ENCODE results near the gene JADE1. TPM values are rescaled to one million over a fixed set of nuclear protein-coding genes. Genes with fewer than 3 reads are reported as not detected.

JADE1 gene
- total and polyA plus RNA-seq, 8 donors: 21.9 to 92.1 (median 35.3) TPM

DNA sequence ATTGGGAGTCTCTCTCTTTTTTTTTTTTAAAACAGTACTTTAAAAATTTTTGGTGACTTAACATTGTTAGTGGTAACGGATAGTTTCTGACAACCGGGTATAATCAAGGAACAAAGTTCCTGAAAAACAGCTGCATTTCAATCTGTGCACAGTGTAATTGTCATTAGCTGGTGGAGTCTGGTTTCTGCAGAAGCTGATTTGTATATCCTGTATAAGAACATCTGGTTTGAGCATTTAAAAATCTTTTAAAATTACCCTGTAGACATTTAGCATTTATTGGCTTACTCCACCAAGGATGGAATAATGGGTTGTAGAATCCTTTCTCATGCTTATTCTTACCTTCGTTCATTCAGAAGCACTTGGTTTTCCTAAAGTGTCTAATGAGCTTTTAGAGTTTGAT lies 11.2 kb downstream of the JADE1 start:
- intact Hi-C loops (cut with DNase I): no loop called here
- DNase-seq (no peak), ATAC-seq (no peak), FAIRE-seq (no peak)
- Histone ChIP-seq H3K4me1 (peaks cover 7 to 33% (median 27%) of the 10 kb centered on the region in 3 donors), H3K27me3 (no peaks in the 10 kb centered on the region), H3K36me3 (no peaks in the 10 kb centered on the region), H3K27ac (no peak overlapping the region), H3K9me3 (no peaks in the 10 kb centered on the region), H3K4me3 (no peak overlapping the region)
- WGBS, 2 donors: 57 to 59% methylated on average over 3 of the region's 3 CpGs
- TF ChIP-seq, protein P1, sequence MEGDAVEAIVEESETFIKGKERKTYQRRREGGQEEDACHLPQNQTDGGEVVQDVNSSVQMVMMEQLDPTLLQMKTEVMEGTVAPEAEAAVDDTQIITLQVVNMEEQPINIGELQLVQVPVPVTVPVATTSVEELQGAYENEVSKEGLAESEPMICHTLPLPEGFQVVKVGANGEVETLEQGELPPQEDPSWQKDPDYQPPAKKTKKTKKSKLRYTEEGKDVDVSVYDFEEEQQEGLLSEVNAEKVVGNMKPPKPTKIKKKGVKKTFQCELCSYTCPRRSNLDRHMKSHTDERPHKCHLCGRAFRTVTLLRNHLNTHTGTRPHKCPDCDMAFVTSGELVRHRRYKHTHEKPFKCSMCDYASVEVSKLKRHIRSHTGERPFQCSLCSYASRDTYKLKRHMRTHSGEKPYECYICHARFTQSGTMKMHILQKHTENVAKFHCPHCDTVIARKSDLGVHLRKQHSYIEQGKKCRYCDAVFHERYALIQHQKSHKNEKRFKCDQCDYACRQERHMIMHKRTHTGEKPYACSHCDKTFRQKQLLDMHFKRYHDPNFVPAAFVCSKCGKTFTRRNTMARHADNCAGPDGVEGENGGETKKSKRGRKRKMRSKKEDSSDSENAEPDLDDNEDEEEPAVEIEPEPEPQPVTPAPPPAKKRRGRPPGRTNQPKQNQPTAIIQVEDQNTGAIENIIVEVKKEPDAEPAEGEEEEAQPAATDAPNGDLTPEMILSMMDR (IDR thresholded peaks at IDR 0.05): no peak

DNA sequence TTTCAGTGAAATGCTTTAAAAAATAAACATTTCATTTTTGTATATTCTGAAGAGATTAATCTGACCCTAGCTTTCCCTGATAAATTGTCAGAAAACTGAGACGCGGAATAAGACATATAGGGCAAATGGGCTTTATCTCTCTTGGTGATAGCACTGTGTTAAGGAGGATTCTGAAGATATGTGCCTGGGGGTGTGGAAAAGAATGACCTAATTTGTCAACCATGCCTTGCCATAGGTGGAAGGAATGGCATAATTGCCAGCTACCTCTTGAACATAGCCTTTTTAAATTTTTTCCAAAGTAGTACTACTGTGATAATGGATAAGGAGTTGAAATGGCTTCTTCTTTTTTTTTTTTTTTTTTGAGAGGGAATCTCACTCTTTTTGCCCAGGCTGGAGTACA lies 11.7 kb downstream of the JADE1 start:
- Histone ChIP-seq H3K9me3 (no peaks in the 10 kb centered on the region), H3K36me3 (no peaks in the 10 kb centered on the region), H3K4me3 (no peak overlapping the region), H3K27ac (no peak overlapping the region), H3K4me1 (peaks cover 7 to 34% (median 31%) of the 10 kb centered on the region in 3 donors), H3K27me3 (no peaks in the 10 kb centered on the region)
- FAIRE-seq (no peak), ATAC-seq (no peak), DNase-seq (no peak)
- intact Hi-C loops (cut with DNase I): no loop called here
- 59 to 60% methylated on average over 2 of the region's 2 CpGs for whole genome bisulfite sequencing, 2 donors
- TF ChIP-seq, protein P1 (IDR thresholded peaks at IDR 0.05): no peak

DNA sequence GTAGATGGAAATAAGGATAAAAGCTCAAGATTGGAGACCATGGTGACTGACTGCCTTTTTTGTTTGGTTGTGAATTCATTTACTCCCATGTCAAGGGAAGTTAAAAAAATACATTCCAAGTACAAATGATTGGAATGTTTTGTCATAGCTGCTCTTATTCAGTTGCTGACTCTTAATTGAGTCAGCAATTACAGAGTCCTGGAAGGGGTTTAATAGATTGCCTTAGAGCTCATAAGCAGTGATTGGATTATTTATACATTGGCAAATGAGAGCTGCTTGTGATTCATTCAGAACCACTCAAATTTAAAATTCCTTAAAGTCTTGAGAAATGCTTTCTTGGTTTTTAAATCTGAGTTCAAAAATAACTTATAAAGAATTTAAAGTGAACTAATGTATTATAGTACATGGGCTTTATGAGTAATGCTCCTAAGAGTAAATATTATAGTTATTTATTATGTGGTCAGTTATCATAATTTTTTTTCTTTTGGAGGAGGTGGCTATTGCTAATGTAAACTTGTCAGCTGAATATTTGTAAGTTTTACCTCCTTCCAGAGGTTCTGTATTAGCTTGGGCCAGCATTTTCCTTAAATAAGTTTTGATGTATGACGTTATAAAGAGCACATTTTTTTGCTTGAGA lies 13.6 kb downstream of the JADE1 start:
- H3K27ac ChIP-seq: no peak overlapping the region
- DNase-seq (no peak), FAIRE-seq (no peak), ATAC-seq (peak in 3 of 4 donors; percentile 41 to 51 (median 43))
- 18 to 22% methylated on average over 1 of the region's 1 CpG for WGBS, 2 donors
- no peaks in the 10 kb centered on the region for H3K27me3 ChIP-seq
- no peaks in the 10 kb centered on the region for H3K9me3 ChIP-seq
- H3K36me3 ChIP-seq: no peaks in the 10 kb centered on the region
- intact Hi-C loops (cut with DNase I): no loop called here
- no peak overlapping the region for H3K4me3 ChIP-seq
- TF ChIP-seq, protein P1 (IDR thresholded peaks at IDR 0.05): no peak
- peaks cover 7 to 38% (median 22%) of the 10 kb centered on the region in 3 donors for H3K4me1 ChIP-seq

DNA sequence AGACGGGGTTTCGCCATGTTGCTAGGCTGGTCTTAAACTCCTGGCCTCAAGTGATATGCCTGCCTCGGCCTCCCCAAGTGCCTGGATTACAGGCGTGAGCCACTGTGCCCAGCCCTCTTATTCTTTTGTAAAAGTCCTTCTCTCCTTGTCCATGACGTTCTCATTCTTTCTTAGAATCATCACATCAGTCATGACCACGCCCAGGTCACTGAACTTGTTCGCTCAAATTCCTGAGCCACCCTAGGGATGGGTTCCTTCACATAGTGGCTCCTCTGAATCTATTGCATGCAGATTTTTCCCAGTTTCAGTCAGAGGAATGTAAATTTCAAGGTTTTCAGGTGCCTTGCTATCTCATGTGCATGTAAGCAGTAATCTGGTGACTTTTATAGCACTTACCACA lies 15.7 kb downstream of the JADE1 start:
- 81 to 83% methylated on average over 7 of the region's 7 CpGs for WGBS, 2 donors
- Histone ChIP-seq H3K4me1 (peaks cover 14 to 34% (median 23%) of the 10 kb centered on the region in 3 donors), H3K27me3 (no peaks in the 10 kb centered on the region), H3K9me3 (no peaks in the 10 kb centered on the region), H3K4me3 (no peak overlapping the region), H3K36me3 (no peaks in the 10 kb centered on the region), H3K27ac (no peak overlapping the region)
- DNase-seq: no peak
- TF ChIP-seq, protein P1 (IDR thresholded peaks at IDR 0.05): no peak
- intact Hi-C loops (cut with DNase I): no loop called here
- no peak for FAIRE-seq
- ATAC-seq: no peak

DNA sequence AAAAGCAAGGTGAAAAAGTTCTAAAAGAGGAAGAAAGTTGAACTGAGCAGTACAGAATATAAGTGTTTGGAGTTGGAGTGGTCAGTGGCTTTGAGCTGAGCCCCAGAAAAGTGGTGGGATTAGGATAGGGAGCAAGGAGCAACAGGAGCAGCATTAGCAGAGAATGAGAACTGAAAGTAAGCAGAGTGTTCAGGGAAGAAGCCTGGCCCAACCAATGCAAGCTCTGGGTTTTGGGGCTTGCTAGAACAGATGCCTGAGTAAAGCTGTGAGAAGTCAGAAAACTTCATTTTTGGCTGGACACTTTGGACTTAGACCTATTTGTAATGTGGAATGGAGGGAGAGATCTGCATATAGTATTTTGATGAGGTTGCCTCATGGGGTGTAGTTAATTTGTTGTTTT lies 17.8 kb downstream of the JADE1 start:
- H3K36me3 ChIP-seq: no peaks in the 10 kb centered on the region
- no peaks in the 10 kb centered on the region for H3K9me3 ChIP-seq
- FAIRE-seq: no peak
- TF ChIP-seq, protein P1 (IDR thresholded peaks at IDR 0.05): no peak
- peaks cover 30 to 55% (median 43%) of the 10 kb centered on the region in 3 donors for H3K4me1 ChIP-seq
- DNase-seq: no peak
- H3K4me3 ChIP-seq: no peak overlapping the region
- intact Hi-C loops (cut with DNase I): no loop called here
- H3K27me3 ChIP-seq: no peaks in the 10 kb centered on the region
- no peak overlapping the region for H3K27ac ChIP-seq
- no peak for ATAC-seq

Measured in pancreas (tissue), 10 donors.